HG03097 (cell line): ENCODE data around the gene SH3YL1.

ENCODE experiments used
- ATAC-seq: cut with Tn5 transposase; IDR thresholded peaks from one replicate; pipeline ENCODE4 v1.9.1; 2021; ENCODE audit not compliant: unreplicated experiment, low FRiP score

Gene SH3YL1, protein sequence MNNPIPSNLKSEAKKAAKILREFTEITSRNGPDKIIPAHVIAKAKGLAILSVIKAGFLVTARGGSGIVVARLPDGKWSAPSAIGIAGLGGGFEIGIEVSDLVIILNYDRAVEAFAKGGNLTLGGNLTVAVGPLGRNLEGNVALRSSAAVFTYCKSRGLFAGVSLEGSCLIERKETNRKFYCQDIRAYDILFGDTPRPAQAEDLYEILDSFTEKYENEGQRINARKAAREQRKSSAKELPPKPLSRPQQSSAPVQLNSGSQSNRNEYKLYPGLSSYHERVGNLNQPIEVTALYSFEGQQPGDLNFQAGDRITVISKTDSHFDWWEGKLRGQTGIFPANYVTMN

DNA sequence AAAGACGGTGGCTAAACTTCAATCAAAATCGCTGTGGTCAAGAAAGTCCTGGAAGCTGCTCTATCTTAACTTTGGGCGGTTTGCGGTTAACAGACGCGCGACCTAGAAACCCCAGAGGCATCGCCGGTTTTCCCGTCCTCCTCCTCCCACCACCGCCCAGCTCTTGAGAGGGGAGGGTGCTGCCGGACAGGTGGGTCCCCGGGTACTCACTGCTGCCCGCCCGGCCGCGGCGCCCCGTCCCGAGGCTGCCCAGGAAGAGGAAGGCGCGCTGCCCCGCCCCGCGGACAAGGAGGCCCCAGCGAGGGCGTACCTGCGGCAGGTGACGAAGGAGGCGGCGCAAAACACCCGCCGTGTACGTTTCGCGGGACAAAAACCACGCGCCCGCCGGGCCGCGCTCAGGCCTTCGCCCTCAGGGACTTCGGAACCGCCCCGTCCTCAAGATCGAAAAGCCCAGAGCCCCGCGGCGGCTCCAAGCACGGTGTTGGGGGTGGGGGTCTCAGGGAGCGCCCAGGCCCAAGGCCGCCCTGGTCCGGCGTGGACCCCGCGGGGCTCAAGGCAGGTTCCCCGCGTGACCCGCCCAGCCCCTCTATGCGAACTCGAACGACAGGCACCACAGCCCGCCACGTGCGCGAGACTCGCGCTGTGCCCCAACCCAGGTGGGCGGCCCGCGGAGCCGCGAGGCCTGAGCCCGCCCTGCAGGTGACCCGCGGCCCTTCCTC lies at the start of gene SH3YL1:
Gene SH3YL1, minus strand, starts transcription at position 259 of the 719 bp plus-strand sequence. Its CDS starts 48 bp downstream, at position 211.
- no peak for ATAC-seq

DNA sequence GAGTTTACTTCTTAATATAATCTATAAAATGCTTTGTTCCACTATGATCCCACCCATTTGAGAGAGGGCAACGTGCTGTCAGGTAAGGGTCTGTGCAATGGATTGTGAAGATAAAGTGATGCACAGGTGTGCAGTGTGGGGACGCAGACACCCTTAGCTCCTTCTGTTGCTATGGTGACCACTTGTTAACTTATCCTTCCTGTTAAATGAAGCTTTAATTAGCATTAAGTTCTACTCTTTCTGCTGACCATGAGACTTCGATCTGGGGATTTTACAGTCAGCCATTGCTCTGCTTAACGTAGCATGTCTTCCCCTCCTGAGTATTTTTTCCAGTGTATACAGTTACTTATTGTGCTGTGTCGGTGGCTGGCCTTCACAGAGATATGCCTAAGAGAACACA lies 47.2 kb upstream of the SH3YL1 start:
- ATAC-seq: no peak

DNA sequence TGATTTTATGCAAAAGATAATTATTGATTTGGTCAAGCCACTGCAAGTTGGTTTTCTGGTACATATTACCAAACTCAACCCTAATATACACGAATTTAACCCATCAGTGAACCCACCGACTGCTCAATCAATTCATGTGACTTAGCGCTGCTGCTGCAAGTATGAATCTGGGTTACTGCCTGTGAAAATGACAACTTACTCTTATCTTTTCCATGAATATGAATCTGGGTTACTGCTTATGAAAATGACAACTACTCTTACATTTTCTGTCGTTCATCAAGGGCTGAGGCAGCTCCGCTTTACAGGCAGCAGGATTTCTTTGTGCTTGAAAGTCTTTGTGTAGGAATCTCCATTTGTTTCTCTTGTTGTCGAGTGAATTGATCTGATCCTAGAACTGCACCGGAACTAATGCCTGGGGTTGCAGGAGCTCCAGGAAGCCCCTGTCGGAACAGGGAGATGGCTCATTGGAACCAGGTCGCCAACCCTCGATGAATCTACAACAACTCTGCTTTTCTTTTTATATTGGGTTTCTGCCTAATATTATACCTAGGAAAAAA lies 46.2 kb upstream of the SH3YL1 start:
- ATAC-seq: no peak

DNA sequence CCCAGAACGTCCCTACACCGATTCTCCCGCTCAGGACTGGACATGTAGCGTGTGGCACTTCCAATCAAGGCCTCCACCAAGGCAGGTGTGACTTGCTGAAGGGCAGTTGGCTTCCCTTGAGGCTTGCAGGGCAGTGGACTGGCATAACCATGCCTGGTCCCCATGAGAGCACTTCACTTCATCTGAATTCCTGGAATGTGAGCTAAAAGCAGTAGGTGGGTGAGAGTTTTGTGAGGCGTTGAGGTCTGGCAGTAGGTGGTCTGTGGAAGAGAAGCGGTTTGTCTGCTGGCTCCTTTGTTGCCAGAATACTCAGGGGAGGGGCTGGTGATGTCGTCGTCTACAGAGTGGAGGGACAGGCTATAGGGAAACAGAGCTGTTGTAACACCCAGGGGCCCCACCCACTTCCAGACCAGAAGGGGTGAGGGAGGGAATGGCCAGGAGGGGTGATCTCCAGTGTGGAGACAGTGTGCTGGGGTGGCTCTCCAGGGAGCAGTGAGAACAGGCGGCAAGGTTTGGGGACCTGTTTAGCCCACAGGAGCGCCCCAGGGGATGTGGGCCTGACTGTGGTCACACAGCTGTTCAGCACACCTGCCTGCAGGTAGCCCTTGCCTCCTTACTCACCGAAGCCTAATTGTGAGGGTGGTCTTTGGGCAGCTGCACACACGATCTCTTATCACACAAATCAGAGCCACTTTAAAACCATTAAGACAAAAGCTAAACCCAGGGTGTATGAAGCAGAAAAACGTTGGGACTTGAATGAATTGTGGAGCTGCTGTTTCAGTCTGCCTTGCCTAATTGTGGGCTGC lies 45.5 kb upstream of the SH3YL1 start:
- ATAC-seq: no peak

DNA sequence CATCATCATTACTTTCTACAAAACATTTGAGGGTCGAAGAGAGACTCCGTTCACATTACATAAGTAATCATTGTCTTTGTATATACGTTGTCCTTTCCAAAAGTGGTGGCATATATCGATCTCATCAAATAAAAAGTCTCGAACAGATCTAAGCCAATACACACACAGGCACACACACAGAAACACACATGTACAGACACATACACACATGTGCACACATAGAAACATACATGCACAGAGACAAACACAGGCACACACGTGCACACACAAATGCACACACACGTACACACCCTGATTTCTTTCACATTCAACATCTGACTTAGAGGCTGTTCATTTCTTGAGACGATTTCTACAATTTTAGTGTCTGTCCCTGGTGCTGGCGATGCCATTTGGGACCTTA lies 41.5 kb upstream of the SH3YL1 start:
- no peak for ATAC-seq

DNA sequence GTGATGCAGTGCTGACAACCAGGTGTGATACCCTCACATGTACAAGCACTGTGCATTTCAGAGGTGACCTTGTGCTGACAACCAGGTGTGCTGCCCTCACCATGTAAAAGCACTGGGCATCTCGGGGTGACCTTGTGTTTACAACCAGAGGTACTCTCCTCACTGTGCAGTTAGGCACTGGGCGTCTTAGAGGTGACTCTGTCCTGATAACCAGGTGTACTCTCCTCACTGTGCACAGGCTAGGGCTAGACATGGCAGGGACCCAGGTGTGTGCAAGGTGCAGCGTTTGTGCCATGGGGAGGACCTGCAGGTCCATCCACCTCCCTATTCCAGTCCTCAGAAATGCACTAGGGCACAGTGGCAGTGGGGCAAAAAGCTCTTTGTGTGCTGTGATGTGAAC lies 32.5 kb upstream of the SH3YL1 start:
- ATAC-seq: no peak

DNA sequence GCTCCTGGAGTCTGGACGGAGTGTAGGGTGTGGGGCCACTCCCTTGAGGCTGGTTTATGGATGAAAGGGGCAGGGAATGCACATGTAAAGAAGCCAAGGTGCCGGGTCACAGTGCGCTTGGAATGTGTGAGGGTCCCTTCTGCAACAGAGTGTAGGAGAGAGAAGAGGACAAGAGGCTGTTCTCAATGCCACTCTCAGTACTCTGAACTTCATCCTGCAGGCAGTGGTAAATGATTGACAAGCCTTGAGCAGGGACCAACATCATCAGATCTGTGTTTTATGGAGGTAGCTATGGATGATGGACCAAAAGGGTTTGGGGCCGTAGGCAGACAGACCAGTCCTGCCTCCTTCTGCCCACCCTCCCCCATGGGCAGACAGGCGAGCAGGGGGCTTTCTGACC lies 31.3 kb upstream of the SH3YL1 start:
- ATAC-seq: no peak

DNA sequence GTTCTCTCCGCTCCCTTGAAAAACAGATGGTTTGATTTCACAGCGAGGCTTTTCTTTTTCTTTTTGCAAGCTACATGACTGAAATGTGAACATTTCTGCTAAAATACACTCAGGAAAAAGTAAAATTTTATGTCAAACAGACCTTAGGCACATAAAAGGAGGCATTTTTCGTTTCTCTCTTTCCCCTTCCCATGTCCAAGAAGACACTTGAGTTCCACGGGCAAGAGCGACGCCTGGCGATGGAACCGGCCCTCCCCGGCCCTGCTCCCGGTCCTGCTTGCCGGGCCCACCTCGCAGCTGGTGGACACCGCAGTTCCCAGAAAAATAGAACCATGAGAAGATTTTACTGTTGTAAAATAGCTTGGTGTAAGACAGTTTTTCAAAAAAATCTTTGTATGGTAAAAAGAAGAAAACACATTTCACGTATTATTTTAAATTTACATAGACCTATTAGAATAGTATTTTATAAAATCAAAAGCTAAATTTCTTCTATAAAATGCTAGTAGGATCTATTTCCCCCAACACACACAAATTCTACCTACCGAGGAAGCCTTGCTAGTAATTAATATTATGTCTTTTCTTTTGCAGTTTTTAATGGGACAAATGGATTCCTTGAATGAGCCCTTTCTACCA lies 26.4 kb upstream of the SH3YL1 start:
- no peak for ATAC-seq

DNA sequence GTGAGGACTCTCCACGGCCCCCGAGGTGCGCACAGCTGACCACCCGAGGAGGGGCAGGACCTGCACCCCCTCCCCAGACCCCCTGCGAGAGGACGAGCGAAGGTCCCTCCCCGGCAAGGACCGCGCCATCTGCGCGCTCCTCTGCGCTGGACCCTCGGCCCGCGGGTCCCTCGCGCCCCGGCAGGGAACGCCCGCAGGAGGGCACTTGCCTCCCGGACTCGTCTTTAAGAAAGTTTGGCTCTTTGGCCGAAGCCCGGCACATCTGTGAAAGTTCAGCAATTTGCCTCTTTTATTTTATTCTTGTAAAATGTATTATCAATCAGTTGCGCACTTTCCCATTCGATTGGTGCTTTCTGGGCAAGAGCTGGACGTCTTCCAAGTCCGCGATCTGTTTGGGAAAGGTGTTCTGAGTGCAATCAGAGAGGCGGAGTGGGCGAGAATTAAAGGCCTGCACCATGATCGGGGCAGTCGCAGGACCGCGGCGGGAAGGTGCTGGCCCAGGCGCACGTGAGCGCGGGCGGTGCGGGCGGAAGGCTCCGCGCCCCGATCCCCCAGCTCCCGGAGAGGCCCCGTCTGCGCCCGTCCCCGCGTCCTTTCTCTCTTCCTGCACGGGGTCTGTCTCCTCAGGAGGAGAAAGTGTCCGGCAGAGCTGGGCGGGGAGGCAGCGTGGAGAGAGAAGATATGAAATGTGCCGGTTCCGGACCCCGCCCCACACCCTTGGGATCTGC lies 25.7 kb upstream of the SH3YL1 start:
- no peak for ATAC-seq

DNA sequence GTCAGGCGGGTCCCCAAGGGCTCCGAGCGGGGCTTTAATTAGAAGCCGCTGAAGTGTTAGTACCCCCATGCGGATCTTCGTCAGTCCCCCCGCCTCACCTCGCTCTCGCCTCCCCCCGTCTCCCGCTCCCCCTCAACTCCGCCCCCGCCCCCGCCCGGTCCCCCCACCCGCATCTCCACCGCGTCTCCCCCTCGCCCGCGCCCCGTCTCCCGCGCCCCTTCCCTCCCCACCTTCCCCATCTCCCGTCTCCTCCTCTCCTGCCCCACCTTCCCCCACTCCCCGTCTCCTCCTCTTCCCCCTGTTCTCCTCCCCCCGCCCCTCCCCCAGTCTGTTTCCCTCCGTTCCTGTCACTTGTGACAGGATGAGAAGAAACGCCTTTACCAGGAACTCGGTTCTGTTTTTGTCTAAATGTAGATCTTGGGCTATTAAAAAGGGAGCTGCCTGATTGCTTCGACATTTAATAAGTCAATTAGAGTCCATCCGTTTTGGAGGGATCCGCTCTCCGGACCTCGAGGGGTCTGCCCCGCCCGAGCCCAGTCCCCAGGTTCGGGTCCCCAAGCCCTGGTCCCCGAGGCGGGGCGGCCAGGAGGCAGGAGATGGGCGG lies 25.0 kb upstream of the SH3YL1 start:
- ATAC-seq: no peak

DNA sequence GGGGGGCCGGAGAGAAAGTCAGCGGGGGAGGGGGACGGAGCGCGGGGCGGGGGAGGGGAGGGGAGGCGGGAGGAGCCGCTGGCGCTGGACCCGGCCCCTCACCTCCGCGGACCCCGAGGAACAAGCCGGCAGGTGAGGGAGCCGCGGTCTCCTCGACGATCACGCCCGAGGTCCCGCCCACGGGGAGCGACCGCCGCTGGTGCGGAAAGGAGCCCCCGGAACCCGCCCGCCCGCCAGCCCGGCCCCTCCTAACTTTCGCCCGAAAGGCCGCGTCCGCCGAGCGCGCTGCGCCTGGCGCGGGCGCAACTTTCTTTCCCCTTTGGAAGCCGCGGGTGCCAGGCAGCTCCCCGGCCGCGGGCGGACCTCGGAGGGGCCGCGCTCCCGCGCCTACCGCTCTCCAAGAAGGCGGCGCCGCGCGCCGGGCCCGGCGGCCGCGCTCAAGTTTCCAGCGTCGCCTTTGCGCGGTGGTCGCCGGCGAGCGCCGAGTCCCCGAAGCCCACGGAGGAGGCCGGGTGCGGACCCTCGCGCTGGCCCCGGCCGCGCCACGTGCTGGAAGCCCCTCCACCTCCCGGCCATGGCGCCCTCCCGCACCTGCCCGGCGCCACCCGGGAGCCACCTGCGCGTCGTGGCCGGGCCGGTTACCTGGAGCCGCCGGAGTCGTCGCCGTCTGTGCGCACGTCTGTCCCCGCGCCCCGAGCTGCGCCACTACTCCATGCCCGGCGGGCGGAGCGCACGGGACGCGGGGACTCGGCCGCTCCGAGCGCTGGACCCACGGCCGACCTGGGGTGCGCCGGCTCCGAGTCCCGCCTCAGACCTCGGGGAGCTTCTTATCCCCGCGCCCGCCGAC lies 24.3 kb upstream of the SH3YL1 start, which contains the start of gene ALKAL2:
Gene ALKAL2, minus strand, starts transcription at position 181 of the 847 bp plus-strand sequence. CDS start 256 bp downstream, outside the sequence.
- no peak for ATAC-seq

DNA sequence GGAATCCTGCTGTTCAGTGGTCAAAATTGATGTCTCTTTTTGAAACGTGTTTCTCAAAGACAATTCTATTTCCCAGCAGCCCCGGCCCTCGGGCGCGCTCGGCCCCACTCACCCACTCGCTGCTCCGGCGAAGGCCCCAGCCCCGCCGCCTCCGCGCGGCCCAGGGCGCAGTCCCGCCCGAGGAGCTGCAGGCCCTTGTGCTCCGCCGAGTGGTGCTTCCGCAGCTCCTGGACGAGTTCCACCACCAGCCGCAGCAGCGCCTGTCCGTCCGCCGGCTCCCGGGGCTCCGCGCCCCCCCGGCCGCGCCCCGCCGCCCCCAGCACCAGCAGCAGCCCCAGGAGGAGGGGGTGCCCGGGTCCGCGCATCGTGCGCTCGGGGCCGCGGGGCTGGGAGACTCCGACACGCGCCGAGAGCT lies 23.6 kb upstream of the SH3YL1 start:
- no peak for ATAC-seq

DNA sequence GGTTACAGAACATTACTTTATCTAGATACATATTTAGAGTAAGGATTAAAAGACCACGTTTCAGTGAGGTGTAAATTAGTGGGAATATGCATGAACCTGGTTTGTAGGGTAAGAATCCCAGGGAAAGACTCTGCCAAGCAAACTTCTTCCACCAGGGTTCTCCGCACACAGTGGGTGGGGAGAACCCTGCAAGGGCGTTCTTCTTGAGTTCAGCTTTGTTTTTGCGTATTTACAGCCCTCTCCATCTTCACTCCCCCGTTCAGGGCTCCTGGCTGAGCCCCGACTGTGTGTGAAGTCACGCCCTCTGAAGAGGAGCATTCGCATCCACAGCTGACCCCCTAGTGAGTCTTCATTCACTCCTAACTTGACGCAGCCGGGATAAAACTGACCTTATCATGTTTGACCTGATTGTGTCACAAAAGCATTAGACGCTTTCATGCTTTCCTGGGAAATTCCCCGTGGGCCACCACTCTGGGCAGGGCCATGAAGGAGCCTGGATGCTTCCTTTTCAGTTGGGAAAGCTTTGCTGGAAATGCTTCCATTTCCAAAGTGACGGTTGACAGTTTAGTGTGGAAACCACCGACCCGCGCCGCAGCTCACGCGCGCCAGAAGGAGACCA lies 23.1 kb upstream of the SH3YL1 start:
- no peak for ATAC-seq

DNA sequence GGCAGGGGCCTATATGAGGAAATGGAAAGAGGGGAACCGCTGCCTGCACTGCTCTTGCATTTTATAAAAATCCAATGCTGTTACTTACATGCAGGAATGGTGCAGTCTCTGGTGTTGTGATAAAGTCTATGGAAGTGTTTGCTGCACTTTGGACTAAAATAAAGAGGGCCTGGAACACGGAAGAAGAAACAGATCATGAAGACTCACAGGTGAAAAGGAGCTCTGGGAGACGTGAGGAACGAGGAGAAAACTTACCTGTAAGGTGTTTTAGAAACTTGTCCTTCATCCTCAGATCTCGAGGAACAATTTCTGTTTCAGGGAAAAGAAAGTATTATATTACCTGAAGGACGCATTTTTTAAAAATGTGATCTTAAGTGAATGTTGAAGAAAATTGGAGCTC lies 22.2 kb upstream of the SH3YL1 start:
- ATAC-seq: no peak

DNA sequence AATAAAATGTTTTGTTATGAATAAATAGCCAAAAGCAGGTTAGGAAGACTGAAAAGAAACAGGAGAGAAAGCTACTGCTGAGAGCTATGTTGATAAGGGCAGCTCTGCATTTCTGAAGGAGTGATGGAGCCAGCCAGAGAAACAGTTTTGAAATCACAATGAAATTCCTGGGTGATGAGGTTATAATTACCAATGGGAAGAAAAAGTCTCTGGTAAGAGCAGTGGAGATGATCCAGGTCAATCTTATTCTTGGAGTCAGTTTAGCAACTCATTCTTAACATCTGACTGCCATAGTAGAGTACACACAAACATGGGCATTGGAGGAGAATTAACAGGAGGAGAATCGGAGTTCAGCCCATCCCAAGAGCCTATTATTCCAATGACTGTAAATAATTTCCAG lies 21.7 kb upstream of the SH3YL1 start:
- no peak for ATAC-seq

DNA sequence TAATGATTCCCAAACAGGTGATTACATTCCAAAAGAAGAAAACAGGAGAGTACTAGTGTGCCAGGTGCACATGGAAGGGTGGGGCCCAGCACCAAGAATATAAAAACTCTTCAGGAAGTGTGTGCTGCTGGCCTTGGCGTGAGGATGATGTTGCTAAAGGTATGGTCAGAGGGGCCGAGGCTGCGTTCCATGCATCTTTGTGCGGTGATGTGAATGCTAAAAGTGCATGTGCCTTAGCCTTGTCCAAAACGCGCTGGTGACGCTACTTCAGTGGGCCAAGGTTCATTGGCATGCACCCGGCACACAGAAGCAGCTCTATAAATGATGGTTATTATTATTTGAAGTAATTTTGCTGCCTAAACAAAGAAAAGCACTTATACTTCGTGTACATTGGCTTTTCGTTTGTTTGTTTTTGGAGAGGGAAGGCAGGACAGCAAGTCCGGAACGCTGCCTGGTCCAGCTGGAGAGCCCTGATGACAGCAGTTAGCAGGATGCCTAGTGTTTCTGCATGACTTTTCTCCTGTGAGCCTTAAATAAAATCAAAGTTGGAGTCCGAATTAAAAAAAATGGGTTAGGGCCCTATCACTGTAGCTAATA lies 21.2 kb upstream of the SH3YL1 start:
- ATAC-seq: no peak

DNA sequence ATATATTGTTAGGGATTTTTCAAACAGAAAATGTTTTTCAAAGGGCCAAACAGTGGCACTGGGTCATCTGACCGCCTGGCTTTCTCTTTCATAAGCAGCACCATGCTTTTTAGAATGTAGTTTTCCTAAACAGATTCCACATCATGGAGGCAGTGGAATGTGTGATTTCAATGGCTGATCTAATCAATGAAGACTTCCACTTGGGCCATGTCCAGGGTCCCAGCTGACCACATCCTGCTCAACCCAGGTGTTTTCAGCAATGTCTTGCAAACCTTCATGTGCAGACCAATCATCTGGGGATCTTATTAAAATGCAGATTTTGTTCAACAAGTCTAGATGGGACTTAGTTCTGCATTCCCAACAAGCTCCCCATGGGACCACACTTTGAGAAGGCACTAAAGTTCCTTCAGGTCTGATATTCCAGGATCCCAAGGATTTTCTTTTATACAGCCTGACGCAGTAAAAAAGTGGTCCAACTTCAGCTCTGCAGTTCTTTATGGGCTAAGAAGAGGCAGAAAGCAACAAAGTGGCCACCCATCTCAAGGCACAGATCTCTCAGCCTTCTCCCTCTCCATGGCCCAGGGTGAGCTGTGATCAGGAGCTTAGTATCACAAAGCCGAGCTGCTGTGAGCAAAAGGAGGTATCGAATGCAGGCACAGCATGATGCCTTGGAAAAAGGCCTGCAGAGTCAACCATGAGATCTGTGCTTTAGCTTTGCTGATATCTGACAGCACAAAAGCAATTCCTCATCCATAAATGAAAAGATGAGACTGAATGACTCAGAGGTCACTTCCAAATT lies 20.4 kb upstream of the SH3YL1 start:
- ATAC-seq: no peak
